ENCODE data around the gene CLEC4M. TPM values are rescaled to one million over a fixed set of nuclear protein-coding genes. Genes with fewer than 3 reads are reported as not detected.

Gene CLEC4M
- total RNA-seq, 4 donors from 2014 or later = not detected

- H3K4me1 ChIP-seq = no peaks in the 10 kb centered on the region
- DNase-seq (no peak), ATAC-seq (no peak)
- TF ChIP-seq CTCF (IDR thresholded peaks at IDR 0.05 in 4 of 5, conservative IDR thresholded peaks at IDR 0.05 in 1 of 5) = no peak
- no peak for TF ChIP-seq POLR2A (IDR thresholded peaks at IDR 0.05)
- intact Hi-C loops (cut with DNase I; ENCODE audit: low total_unique reads) = no loop called here
- no peak overlapping the region for H3K27ac ChIP-seq
- no peaks in the 10 kb centered on the region for H3K36me3 ChIP-seq
- in situ Hi-C loops (cut with MboI; ENCODE audit: low sequenced_read_pairs in 4 of 4) = no loop called here
- H3K9me3 ChIP-seq = no peaks in the 10 kb centered on the region
- peaks cover 17 to 28% (median 23%) of the 10 kb centered on the region in 3 donors for H3K27me3 ChIP-seq
- H3K4me3 ChIP-seq = no peak overlapping the region
Observed at GRCh38 chr19:7783991-7784423, 21.0 kb downstream of the CLEC4M start.

- Histone ChIP-seq H3K27ac (no peak overlapping the region), H3K4me3 (no peak overlapping the region), H3K36me3 (no peaks in the 10 kb centered on the region), H3K27me3 (peaks cover 25 to 36% (median 31%) of the 10 kb centered on the region in 3 donors), H3K4me1 (no peaks in the 10 kb centered on the region), H3K9me3 (no peaks in the 10 kb centered on the region)
- ATAC-seq (no peak), DNase-seq (no peak)
- TF ChIP-seq CTCF (IDR thresholded peaks at IDR 0.05 in 4 of 5, conservative IDR thresholded peaks at IDR 0.05 in 1 of 5) = no peak
- in situ Hi-C loops (cut with MboI; ENCODE audit: low sequenced_read_pairs in 4 of 4) (no loop called here), intact Hi-C loops (cut with DNase I; ENCODE audit: low total_unique reads) (no loop called here)
Observed at GRCh38 chr19:7784856-7785255, 21.8 kb downstream of the CLEC4M start.

GRCh38 chr19:7787141-7787540 is 24.1 kb downstream of the CLEC4M start:
- no peaks in the 10 kb centered on the region for H3K36me3 ChIP-seq
- in situ Hi-C loops (cut with MboI; ENCODE audit: low sequenced_read_pairs in 4 of 4) (no loop called here), intact Hi-C loops (cut with DNase I; ENCODE audit: low total_unique reads) (no loop called here)
- H3K9me3 ChIP-seq = no peaks in the 10 kb centered on the region
- no peak for TF ChIP-seq CTCF (IDR thresholded peaks at IDR 0.05 in 4 of 5, conservative IDR thresholded peaks at IDR 0.05 in 1 of 5)
- TF ChIP-seq POLR2A (IDR thresholded peaks at IDR 0.05) = no peak
- no peaks in the 10 kb centered on the region for H3K4me1 ChIP-seq
- no peak overlapping the region for H3K27ac ChIP-seq
- peaks cover 25 to 36% (median 30%) of the 10 kb centered on the region in 3 donors for H3K27me3 ChIP-seq
- DNase-seq (peak; percentile 16 to 31), ATAC-seq (no peak)
- peak overlapping the region in 1 of 4 donors; percentile 11 for H3K4me3 ChIP-seq

GRCh38 chr19:7787602-7788177 is 24.6 kb downstream of the CLEC4M start:
- H3K27ac ChIP-seq = no peak overlapping the region
- intact Hi-C loops (cut with DNase I; ENCODE audit: low total_unique reads) = no loop called here
- H3K9me3 ChIP-seq = no peaks in the 10 kb centered on the region
- DNase-seq (no peak), ATAC-seq (no peak)
- H3K4me1 ChIP-seq = no peaks in the 10 kb centered on the region
- peaks cover 25 to 36% (median 30%) of the 10 kb centered on the region in 3 donors for H3K27me3 ChIP-seq
- no peak for TF ChIP-seq POLR2A (IDR thresholded peaks at IDR 0.05)
- TF ChIP-seq CTCF (IDR thresholded peaks at IDR 0.05 in 4 of 5, conservative IDR thresholded peaks at IDR 0.05 in 1 of 5) = no peak
- in situ Hi-C loops (cut with MboI; ENCODE audit: low sequenced_read_pairs in 4 of 4) = no loop called here
- H3K4me3 ChIP-seq = peak overlapping the region in 1 of 4 donors; percentile 11
- H3K36me3 ChIP-seq = no peaks in the 10 kb centered on the region

All from gastrocnemius medialis (tissue), 4 donors.